Activated effector memory CD4-positive, alpha-beta T cell treated with anti-CD3 and anti-CD28 coated beads, Interleukin-2, amount 50 U/mL, for 16 hours (primary cell): Measurements from ENCODE around the gene PRSS12.
A peak's percentile ranks its signal among the peaks of the same experiment; 100 is the strongest.
"Not testable (repeated sequence)": the region's sequence is repeated elsewhere in the genome, so short reads cannot be mapped to it uniquely, and the experiment has no call there.

Source experiments
- DNase-seq: peaks from one replicate; pipeline ENCODE4 v3.0.0-alpha.2; 2020

PRSS12 gene

DNA sequence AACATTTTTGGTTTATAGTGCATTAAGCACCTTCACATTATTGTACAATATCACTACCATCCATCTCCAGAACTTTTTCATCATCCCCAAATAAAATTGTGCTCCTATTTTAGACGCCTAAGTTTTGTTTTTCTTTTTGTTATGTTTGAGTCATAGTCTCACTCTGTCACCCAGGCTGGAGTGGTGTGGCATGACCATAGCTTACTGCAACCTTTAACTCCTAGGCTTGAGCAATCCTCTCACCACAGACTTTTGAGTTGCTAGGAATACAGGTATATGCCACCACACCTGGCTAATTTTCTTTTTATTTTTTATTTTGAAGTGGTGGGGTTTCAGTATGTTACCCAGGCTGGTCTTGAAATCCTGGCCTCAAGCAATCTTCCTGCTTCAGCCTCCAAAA is 33.9 kb downstream of the PRSS12 start:
- DNase-seq, result no peak

DNA sequence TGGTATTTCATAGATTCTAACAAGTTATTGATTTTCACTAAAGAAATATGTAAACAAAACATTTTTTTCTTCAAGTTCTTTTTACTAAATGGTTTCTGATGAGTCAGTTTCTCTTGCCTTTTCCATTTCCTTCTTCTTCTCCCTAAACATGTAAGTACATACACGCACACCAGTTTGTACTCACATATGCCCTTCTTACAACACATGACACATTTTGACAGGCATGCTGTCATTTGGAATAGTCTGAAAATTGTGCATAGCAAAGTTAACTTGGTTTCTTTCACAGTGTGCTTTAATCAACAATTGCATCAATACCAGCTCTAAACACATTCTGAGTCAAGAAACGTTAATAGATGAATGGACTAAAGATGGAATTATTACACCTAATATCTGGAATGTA is 35.1 kb downstream of the PRSS12 start:
- no peak for DNase-seq

DNA sequence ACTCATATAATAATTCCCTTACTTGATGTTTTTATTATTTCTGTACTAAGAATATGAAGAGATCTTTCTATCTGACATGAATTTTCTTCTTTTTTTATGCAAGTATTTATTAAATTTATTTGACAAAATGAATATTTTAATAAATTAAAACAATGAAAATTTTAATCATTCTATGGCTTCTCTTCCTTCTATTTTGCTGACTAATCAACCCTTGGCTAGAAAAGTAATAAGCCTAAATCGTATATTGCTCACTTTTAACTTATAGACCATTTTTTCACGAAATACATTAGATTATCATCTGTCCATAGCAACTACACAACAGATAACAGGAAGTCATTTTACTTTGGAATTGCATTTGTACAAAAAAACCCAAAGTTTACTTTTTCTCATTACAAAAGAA is 38.6 kb downstream of the PRSS12 start:
- DNase-seq, result no peak

DNA sequence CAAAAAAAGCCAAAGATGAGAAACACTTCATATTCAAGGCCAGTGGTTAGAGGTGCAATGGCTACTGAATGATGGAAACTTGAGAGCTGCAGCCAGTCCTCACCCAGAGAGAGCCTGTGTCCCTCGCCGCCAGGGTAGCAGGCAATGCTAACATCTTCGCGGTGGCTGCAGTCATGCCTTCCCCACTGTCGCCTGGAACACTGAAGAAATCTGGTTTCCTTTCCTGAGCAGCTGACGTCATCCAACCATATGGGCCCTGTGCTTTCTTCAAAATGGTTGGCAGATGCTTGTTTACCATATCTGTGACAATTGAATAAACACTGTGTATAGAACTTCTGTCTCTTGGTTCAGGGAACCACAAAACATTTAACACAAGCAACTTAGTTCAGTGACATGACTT is 39.7 kb downstream of the PRSS12 start:
- no peak for DNase-seq

DNA sequence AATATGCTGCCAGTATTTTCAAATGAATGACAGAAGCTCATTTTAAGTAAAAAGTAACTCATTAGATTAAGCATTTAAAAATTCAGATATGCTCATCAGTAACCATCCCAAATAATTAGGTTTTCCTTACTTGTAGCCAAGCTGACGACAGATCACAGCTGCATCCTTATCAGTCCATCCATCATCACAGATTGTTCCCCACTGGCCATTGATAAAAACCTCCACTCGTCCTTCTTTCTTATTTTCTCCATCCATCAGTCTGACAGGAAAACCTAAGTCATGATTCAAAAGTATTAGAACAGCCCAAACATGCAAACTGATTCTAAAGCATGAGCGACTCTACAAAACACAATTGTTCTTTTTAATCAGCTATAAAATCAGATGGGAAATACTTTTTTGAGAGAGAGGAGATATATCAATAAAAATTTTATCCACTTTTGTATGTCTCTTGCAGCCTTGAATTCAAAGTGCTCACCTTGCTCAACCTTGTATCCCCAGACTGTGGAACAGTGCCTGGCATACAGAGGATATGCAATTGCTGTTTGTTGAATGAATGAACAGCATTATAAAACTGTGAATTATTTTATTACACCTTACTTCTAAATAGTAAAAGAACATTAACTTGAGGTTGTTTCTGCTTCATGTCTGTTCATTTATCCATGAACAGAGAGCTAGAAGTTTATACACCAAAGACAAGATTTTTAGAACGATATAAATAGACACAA is 44.3 kb downstream of the PRSS12 start:
- DNase-seq, result no peak

DNA sequence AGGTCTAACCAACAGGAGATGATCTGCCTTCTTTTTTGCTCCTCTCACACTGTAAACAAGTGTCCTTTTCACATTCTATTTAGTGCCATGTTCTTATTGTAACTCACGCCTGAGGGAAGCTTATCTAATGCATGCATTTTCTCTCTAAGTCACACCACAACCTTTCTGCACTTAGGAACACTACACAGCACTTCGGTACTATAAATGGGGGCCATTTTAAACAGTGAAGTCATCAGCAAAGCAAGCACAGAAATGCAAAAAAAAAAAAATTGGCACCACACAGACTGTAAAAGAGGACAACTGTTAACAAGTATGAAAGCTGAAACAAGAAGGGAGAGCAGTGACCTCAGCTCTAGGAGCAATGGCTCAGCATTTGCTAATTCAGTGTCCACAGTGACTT is 45.2 kb downstream of the PRSS12 start:
- DNase-seq, result no peak

DNA sequence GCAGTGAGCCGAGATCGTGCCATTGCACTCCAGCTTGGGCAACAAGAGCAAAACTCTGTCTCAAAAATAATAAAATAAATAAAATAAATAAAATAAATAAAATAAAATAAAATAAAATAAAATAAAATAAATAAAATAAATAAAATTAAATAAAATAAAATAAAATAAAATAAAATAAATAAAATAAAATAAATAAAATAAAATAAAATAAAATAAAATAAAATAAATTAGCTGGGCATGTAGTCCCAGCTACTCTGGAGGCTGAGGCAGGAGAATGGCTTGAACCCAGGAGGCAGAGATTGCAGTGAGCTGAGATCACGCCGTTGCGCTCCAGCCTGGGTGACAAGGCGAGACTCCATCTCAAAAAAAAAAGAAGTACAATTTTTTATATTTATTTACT is 53.2 kb downstream of the PRSS12 start:
- not testable (repeated sequence) for DNase-seq

DNA sequence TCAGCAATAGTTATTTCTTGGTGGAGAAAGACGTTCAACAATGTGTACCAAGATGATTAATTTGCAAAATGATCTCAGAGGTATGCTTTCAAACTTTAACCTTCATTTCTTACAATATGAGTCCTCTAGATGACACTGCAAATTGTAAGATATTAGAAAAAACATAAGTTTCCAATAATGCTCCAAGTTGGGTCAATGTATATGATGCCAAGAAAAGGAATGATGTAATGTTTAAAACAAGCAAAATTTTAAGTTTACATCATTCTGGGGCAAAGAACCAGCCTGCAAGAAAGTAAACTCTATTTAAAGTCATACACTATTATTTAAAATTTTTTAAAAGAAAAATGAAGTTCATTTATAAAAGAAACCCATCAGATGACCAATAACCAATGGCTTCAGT is 56.1 kb downstream of the PRSS12 start:
- no peak for DNase-seq

DNA sequence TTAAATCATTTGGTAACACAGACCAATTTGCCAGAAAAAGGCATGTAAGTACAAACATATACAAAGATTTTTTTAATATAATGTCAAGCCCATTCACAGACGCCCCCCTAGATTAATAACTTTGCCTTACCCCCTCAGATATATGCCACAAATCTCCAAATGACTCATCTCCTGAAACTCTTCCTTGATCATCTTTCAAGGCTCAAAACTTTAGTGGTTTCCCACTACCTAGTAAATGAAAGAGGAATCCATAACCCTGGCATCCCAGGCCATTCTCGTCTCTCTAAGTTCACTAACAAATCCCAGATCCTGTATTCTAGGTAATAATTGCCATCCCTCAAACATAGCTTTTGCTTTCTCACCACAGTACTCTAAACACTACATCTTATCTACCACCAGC is 61.9 kb downstream of the PRSS12 start:
- no peak for DNase-seq

DNA sequence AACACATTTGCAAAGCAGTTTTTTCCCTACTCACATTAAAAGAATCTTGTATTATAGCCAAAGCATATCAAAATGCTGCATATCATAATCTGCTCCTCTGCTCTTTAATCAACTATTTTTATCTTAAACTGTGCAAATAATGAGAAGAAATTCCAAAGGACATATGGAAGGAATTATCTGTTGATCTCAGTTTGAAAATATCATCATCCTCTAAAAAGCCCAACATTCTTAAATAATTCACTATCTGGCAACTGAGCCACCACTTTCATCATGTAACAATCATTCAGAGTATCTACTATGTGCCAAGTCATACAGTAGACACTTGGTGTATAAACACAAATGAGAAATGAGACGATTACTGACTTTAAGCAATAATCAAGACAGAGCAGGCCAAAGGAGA is 63.0 kb downstream of the PRSS12 start:
- DNase-seq, result no peak

DNA sequence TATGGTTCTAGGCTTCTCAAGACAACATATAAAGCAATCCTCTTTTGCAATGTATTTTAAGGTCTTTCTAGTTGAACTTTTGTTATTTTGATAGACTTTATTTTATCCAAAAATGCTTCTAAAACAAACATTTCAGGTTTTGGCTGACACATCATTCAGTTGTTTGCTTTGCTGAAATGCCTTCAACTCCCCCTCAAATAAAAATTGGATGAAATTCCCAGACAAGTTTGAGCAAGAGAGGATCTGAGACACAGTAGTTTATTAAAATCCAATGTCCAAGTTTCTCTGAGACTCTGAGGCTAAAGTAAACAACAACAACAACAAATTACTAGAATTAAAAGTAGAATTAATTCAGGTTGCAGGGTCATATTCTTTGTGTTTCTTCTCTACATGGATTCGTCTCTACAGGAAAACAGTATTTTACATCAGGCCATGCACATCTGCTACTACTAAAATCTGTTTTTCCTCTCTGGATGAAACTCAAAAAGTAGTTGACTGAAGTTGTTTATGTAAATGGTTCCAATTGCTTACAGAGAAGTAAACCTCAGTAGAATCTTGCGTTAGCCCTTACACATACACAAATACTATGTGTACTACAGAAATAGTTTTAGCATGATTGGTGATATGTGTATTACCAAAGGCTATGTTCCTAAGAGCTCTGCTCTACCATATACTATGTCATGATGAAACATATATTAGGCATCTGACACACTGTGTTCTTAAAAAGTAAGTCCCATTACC is 64.9 kb downstream of the PRSS12 start:
- DNase-seq, result no peak

DNA sequence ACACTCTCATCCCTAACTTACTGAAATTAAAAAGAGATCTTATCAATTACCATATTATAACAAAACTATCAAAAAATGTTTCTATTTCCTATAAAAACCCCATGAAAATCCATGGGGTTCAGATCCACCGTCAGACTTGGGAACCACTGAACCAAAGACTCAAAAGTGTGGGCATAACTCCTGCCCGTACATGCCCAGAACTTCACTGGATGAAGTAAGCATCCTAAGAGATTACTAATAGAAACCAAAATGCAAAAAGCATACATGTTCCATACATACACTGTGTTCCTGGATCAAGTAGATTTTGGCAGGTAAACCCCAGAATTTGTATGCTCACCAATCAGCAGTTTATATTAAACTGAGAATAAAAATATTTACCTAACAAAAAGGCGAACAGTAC is 66.1 kb downstream of the PRSS12 start:
- DNase-seq, result no peak

DNA sequence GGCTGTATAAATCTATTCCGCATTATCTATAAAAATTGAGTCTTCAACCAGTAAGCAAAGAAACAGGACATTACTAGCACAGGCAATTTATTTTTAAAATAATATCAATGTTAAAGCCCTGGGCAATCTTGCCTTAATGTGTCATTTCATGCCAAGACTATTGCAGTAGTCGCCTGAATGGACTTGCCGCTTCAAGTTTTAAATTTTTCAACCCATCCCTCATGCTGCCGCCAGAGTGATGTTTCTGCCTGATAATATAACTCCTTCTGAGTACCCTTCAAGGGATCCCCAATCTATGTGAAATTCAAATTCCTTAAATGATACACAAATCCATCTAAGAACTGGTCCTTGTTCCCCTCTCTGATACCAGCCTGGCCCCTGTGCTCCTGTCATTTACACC is 66.9 kb downstream of the PRSS12 start:
- DNase-seq, result no peak

DNA sequence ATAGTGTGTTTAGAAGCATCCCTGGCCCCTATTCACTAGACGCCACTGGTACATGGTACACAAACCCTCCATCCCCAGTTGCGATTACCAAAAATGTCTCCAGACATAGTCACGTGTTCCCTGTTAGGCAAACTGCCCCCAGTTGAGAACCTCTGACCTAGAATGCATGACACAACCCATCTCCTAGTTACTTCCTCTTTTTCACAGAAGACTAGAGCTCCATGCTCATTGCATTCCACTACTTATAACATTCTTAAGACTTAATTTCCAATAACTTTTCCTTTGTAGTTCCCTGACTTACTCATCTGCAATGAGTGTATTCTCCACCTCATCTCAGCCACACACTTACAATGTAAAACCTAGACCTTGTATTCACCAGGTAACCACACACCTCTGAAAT is 68.6 kb downstream of the PRSS12 start:
- no peak for DNase-seq

DNA sequence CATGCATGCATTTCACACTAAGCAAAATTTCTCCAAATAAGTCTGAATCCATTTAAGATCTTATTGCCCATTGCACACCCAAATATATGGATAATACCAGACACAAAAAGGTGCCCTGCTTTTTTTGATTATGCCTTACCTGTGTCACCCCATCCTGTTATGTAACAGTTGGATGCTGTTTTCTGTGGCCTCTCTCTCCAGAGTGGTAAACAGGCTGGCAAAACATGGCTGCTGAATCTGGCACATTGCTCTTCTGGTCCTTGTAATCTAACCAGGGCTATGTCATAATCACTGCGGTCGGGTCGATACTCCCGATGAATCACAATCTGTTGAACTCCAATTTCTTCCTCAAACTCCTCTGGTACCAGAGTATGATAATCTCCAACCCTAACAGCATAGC is 70.1 kb downstream of the PRSS12 start:
- no peak for DNase-seq

DNA sequence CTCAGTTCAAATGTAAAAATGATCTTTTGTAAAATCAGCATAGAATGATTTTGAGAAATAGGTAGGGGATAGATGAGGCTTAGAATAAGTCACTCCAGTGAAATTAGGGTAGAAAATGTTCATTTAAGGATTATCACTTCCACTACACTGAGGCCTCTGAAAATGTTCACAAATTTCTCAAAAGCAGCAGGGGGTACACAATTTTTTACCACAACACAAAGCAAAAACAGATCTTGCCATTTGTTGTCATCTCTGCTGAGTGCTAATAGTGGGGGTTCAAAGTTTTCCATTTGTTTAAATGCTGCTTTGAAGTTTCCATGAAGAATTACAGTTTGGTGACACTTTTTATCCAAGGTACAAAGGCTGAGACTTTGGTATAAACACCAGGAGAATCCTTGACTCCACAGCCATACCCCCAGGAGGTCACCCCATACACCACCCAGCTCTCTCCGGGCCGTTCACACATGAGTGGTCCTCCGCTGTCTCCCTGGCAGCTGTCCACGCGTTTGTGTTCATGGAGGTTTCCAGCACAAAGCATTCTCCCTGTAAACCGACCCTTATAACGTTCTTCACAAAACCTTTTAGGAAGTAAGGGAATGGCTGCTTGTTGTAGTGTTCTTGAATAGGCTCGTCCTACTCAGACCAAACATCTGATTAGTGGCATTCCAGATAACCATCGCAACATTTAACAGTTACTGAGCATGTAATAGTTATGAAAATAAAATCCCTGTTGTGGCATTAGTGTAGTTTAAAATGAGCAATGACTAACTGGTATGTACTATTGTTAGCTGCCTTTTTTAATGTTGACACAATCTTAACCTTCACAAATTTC is 71.0 kb downstream of the PRSS12 start:
- DNase-seq, result no peak

DNA sequence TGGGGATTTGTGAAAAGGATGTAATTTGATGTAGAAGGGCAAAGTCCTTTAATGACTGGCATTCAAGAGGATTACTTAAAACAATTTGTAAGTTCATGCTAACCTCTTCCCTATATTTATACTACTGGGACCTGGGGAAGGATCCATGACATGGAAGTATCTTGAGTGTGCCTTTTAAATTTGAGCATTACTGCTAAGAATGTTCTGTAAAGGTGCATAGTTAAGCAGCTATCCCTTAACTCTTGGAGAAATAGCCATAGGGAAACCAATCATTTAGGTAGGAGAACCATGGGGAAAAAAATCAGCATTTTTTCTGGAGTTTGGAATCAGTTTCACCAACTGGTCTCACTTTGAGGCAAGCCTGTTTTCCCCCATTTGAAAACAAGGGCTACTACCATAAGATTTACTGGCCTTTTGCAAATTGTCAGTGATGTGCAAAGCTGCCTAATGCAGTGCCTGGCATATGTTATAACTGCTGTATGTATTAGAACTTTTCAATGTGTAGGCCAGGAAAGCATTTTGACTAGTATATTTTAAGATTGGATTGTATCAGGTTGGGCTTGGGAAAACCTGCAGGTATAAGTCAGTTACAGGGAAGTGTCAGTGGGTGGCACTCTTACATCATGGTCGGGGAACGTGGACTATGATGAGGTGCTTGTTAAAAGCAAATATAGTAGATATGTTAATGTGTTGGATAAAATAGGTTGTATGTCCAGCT is 72.1 kb downstream of the PRSS12 start:
- peak; percentile 71 for DNase-seq

DNA sequence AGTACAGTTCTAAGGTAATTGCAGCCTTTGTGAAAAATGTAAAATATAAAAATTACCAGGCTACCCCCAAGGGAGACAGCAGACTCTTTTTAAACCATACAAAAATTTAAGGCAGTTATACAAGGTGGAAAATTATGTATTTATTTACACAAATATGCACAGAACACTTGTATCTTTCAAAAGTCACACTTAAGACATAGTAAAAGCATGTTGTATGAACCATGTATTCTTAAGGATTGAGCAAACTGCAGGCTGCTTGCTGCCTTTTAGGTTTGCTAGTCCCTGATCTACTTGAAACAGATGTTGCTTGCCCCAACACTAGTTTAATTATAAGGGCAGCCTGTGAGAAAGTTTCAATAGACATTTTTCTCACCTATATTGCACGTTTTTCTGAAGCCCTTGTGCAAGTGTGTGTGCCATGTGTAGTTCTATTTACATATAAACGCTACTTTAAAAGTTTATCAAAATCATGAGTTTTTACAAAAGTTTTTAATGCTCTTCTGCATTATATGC is 72.8 kb downstream of the PRSS12 start:
- no peak for DNase-seq

DNA sequence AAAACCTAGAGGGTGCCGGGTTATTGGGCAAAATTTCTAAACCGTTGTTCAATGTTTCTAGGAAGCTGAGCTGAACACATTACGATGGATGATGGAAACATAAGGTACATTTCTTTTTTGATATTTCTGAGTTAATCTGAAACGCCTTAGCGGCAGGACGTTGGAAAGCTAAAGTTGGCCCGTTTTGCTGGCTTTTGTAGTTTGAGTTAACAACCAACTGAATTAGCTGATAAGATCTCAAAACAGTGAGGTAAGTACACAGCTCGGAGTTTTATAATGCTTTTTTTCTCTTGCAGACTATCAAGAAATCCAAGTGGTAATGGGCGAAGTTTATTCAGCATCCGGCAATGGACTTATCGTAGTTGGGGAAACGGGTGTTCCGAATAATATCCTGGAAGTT is 73.5 kb downstream of the PRSS12 start:
- no peak for DNase-seq

DNA sequence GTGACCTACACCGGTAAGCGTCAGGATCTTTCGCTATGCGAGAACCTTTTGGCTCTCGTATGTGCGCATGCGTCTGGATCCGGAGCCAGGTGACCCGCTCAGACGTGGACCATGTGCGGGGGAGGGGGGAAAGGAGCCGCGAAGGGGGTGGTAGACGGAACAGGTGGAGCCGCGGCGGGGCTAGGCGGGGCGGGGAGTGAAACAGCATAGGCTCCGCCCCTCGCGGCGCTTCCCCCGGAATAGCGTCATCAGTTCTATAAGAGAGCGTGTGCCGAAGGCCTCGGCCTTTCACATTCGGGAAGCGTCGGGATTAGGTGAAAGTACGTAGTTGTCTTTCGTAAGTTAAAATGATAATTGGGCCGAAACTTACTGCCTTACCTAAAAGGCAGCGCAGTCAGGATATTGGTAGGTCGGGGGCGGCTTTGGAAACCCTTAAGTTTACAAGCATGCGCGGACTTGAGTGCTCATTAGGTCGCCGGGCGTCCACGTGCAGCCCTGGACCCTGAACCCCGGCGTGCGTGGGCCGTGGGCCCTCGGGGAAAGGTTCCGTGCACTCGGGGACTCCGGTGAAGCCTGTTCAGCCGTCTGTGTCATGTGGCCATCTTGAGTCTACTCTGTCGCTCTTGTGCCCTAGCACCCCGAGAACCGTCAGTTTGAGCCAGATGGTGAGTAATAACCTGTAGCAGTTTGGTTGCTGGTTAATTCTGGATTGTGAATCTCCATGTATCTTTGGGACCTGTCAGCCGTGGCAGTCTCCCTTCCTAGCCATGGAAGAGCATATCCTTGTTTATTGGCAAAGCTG is 74.1 kb downstream of the PRSS12 start:
- DNase-seq, result peak; percentile 99

DNA sequence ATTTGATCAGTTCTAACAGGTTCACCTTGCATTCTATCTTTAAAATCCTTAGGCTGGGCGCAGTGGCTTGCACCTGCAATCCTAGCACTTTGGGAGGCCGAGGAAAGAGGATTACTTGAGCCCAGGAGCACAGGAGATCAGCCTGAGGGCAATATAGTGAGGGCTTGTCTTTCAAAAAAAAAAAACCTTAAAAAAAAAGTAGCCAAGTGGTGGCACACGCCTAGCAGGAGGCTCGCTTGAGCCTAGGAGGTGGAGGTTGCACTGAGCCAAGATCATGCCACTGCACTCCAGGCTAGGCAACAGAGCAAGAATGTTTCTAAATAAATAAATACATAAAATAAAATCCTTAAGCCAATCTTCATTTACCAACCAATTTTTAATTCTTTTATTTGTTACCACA is 75.6 kb downstream of the PRSS12 start:
- no peak for DNase-seq

DNA sequence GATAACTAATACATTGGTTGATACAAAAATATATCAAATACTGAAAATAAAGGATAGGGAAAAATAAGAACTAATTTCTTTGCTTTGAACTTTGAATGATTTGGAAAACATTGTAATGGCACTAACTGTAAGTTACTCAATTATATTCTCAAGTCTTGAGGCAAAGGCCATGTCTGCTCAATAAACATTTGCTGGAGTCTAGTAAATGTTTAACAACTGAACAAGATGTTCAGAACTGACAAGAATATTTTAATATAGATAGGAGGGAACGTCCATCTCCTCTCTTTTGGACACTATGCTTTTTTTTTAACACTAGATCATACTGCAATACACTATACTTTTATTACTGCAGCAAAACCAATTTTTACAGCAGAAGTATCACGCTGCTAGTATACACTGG is 76.2 kb downstream of the PRSS12 start:
- no peak for DNase-seq
